ENCODE data around the gene ASAP2. TPM values are rescaled to one million over a fixed set of nuclear protein-coding genes. Genes with fewer than 3 reads are reported as not detected.

Gene ASAP2
- total RNA-seq, 1 donor from 2014 or later = 49.6 TPM

GRCh38 chr2:9298583-9298982 is 92.0 kb downstream of the ASAP2 start:
- no peaks in the 10 kb centered on the region for H3K9me3 Mint-ChIP-seq (ENCODE audit: unreplicated experiment)
- H3K27me3 Mint-ChIP-seq (ENCODE audit: unreplicated experiment) = no peaks in the 10 kb centered on the region
- no peaks in the 10 kb centered on the region for H3K4me1 Mint-ChIP-seq (ENCODE audit: low read depth, unreplicated experiment)
- no peak for DNase-seq
- H3K36me3 Mint-ChIP-seq (ENCODE audit: unreplicated experiment) = no peaks in the 10 kb centered on the region
- H3K4me3 Mint-ChIP-seq (ENCODE audit: unreplicated experiment) = no peak overlapping the region
- TF ChIP-seq, protein P1, sequence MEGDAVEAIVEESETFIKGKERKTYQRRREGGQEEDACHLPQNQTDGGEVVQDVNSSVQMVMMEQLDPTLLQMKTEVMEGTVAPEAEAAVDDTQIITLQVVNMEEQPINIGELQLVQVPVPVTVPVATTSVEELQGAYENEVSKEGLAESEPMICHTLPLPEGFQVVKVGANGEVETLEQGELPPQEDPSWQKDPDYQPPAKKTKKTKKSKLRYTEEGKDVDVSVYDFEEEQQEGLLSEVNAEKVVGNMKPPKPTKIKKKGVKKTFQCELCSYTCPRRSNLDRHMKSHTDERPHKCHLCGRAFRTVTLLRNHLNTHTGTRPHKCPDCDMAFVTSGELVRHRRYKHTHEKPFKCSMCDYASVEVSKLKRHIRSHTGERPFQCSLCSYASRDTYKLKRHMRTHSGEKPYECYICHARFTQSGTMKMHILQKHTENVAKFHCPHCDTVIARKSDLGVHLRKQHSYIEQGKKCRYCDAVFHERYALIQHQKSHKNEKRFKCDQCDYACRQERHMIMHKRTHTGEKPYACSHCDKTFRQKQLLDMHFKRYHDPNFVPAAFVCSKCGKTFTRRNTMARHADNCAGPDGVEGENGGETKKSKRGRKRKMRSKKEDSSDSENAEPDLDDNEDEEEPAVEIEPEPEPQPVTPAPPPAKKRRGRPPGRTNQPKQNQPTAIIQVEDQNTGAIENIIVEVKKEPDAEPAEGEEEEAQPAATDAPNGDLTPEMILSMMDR (IDR thresholded peaks at IDR 0.05; ENCODE audit: partially characterized antibody, unreplicated experiment) = no peak
- no peak overlapping the region for H3K27ac Mint-ChIP-seq (ENCODE audit: unreplicated experiment)

DNA sequence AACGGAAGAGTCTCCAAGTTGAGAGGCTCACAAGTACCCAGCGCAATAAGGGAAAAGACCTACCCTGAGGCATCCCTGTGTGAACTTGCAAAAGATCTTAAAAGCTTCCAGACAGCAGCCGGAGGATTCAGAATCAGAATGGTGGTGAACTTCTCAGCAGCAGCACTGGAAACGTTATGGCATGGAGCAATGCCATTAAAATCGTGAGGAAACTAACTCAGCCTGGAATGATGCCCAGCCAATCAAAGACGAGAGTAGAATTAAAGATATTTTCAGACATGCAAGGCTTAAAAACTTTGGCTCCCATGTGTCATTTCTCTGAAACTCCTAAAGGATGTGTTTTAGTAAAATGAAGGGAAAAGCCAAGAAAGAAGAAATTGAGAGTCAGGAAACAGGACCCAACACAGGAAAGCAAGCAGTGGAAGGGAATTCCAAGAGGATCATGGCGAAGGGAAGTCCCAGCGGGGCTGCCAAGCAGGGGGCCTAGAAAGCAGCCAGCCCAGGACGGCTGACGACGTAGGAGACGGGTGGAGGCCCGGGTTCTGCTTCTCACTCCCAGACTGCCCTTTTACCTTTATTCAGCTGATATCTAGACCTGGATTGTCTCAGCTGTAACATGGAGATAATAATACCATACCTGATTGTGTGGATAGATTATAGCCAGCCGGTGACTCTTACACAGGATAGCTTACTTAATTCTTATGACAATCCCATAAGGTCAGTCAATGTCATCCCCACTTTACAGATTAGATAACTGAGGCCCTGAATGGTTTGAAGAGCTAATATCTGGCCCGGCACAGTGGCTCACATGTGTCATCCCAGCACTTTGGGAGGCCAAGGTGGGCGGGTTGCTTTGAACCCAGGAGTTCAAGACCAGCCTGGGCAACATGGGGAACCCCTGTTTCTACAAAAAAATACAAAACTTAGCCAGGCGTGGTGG is 92.8 kb downstream of the ASAP2 start:
- no peak for DNase-seq
- H3K4me3 Mint-ChIP-seq (ENCODE audit: unreplicated experiment) = no peak overlapping the region

GRCh38 chr2:9300214-9300613 is 93.6 kb downstream of the ASAP2 start:
- no peak for DNase-seq
- Mint-ChIP-seq H3K27me3 (ENCODE audit: unreplicated experiment) (no peaks in the 10 kb centered on the region), H3K27ac (ENCODE audit: unreplicated experiment) (no peak overlapping the region), H3K4me3 (ENCODE audit: unreplicated experiment) (no peak overlapping the region), H3K36me3 (ENCODE audit: unreplicated experiment) (no peaks in the 10 kb centered on the region), H3K9me3 (ENCODE audit: unreplicated experiment) (no peaks in the 10 kb centered on the region), H3K4me1 (ENCODE audit: low read depth, unreplicated experiment) (no peaks in the 10 kb centered on the region)
- TF ChIP-seq, protein P1 (IDR thresholded peaks at IDR 0.05; ENCODE audit: partially characterized antibody, unreplicated experiment) = no peak

More for the DNA sequence above, 92.8 kb downstream of the ASAP2 start:
- no peaks in the 10 kb centered on the region for H3K27me3 Mint-ChIP-seq (ENCODE audit: unreplicated experiment)
- no peaks in the 10 kb centered on the region for H3K9me3 Mint-ChIP-seq (ENCODE audit: unreplicated experiment)
- no peaks in the 10 kb centered on the region for H3K36me3 Mint-ChIP-seq (ENCODE audit: unreplicated experiment)
- H3K27ac Mint-ChIP-seq (ENCODE audit: unreplicated experiment) = no peak overlapping the region
- H3K4me1 Mint-ChIP-seq (ENCODE audit: low read depth, unreplicated experiment) = no peaks in the 10 kb centered on the region
- TF ChIP-seq, protein P1 (IDR thresholded peaks at IDR 0.05; ENCODE audit: partially characterized antibody, unreplicated experiment) = no peak

GRCh38 chr2:9300829-9301453 is 94.3 kb downstream of the ASAP2 start:
- H3K9me3 Mint-ChIP-seq (ENCODE audit: unreplicated experiment) = no peaks in the 10 kb centered on the region

More at GRCh38 chr2:9300829-9301453, 94.3 kb downstream of the ASAP2 start:
- TF ChIP-seq, protein P1 (IDR thresholded peaks at IDR 0.05; ENCODE audit: partially characterized antibody, unreplicated experiment) = no peak
- no peak overlapping the region for H3K27ac Mint-ChIP-seq (ENCODE audit: unreplicated experiment)
- no peaks in the 10 kb centered on the region for H3K4me1 Mint-ChIP-seq (ENCODE audit: low read depth, unreplicated experiment)
- H3K4me3 Mint-ChIP-seq (ENCODE audit: unreplicated experiment) = no peak overlapping the region
- no peaks in the 10 kb centered on the region for H3K27me3 Mint-ChIP-seq (ENCODE audit: unreplicated experiment)
- DNase-seq = no peak
- H3K36me3 Mint-ChIP-seq (ENCODE audit: unreplicated experiment) = no peaks in the 10 kb centered on the region
